ENCODE measurements around the gene FADS2. TPM values are rescaled to one million over a fixed set of nuclear protein-coding genes. Genes with fewer than 3 reads are reported as not detected.

FADS2 gene
- total RNA-seq, 1 experiment from 2014 or later: 17.1 TPM

DNA sequence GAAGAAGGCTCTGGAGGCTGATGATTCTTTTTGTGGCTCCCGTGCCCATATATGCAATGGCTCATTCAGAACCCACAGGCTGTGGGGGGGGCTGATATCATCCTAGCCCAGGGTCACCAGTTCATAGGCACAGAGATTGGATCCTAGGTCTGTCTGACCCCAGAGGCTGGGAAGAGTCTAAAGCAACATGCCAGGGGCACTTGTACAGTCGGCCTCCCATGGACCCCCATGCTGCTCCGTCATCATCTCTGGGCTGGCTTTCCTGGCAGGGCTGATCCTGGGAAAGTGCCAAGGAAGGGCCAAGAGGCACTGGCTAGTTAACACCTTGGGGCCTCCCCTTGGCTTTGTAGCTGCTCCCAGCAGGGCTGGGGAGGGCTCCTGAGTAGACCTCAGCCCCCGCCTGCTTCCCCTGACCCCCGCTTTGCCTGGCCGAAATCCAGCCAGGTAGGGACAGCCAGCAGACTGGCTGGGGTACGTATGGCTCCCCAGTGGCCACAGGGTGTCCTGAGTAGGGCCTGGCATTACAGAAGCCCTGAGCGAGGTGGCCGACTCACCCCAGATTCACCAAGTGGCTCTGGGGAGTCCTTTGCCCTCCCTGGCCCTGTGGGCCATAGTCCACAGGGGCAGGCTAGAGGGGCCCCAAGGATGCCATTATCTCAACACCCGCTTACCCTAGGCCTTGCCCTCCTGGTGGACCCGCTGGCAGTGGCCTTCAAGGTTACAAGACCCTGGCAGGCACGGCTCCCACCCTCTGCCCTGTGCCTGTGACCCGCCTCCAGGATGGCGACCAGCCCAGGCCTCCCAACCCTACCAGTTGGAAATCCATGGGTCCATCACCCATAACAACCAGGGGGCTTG lies 40.7 kb downstream of the FADS2 start (continued):
- TF ChIP-seq POLR2AphosphoS5 (IDR thresholded peaks at IDR 0.05; ENCODE audit: low read depth, low read length): no peak

DNA sequence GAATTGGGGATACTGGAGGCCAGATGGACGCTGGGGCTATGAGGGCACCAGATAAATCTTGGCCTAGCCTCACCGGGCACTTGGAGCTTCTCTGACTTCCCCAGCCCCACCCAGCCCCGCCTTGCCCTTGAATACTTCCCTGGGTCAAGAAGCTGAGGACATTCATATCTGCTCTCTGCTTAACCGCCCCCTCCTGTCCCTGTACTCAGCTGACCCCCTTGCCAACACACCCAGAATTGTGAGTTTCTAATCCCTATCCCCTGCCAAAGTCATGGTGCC lies 41.3 kb downstream of the FADS2 start:
- RAD21 ChIA-PET (ENCODE audit: low non-redundant PET in 1 of 2, low total read pairs in 2 of 2, uncharacterized antibody in 2 of 2, unreplicated experiment in 2 of 2): no interaction called here
- no peak overlapping the region for H3K4me2 ChIP-seq (ENCODE audit: low read length)
- ATAC-seq (no peak), DNase-seq (ENCODE audit: low read depth, low spot score) (no peak)
- TF ChIP-seq ZNF274 (IDR thresholded peaks at IDR 0.05; ENCODE audit: low read depth, low read length) (no peak), YY1 (IDR thresholded peaks at IDR 0.05; ENCODE audit: extremely low read depth, insufficient replicate concordance, low read depth, low read length) (no peak), POLR2A (IDR thresholded peaks at IDR 0.05; ENCODE audit: borderline replicate concordance, extremely low read depth, insufficient read depth, insufficient read length) (no peak), ELF1 (IDR thresholded peaks at IDR 0.05; ENCODE audit: borderline replicate concordance, low read depth) (no peak), CBX3 (IDR thresholded peaks at IDR 0.05; ENCODE audit: low read depth) (no peak), CTCF (IDR thresholded peaks at IDR 0.05 in 2 of 3, conservative IDR thresholded peaks at IDR 0.05 in 1 of 3; ENCODE audit: borderline replicate concordance in 1 of 3, insufficient read depth in 1 of 3, low read depth in 2 of 3, low read length in 2 of 3) (no peak), EGR1 (IDR thresholded peaks at IDR 0.05; ENCODE audit: low read depth) (no peak), RAD21 (IDR thresholded peaks at IDR 0.05; ENCODE audit: low read depth) (no peak), CEBPB (IDR thresholded peaks at IDR 0.05; ENCODE audit: low read depth) (no peak), EZH2phosphoT487 (IDR thresholded peaks at IDR 0.05; ENCODE audit: borderline replicate concordance) (no peak), TCF7L2 (IDR thresholded peaks at IDR 0.05; ENCODE audit: borderline replicate concordance, extremely low read depth, insufficient read depth, insufficient read length) (no peak), MAX (IDR thresholded peaks at IDR 0.05) (no peak), FOSL1 (IDR thresholded peaks at IDR 0.05; ENCODE audit: low read depth) (no peak), EZH2 (IDR thresholded peaks at IDR 0.05) (no peak), SP1 (IDR thresholded peaks at IDR 0.05; ENCODE audit: low read depth) (no peak), SIN3A (IDR thresholded peaks at IDR 0.05; ENCODE audit: low read depth) (no peak), SRF (IDR thresholded peaks at IDR 0.05; ENCODE audit: low read depth) (no peak)
- TF ChIP-seq, protein P1, sequence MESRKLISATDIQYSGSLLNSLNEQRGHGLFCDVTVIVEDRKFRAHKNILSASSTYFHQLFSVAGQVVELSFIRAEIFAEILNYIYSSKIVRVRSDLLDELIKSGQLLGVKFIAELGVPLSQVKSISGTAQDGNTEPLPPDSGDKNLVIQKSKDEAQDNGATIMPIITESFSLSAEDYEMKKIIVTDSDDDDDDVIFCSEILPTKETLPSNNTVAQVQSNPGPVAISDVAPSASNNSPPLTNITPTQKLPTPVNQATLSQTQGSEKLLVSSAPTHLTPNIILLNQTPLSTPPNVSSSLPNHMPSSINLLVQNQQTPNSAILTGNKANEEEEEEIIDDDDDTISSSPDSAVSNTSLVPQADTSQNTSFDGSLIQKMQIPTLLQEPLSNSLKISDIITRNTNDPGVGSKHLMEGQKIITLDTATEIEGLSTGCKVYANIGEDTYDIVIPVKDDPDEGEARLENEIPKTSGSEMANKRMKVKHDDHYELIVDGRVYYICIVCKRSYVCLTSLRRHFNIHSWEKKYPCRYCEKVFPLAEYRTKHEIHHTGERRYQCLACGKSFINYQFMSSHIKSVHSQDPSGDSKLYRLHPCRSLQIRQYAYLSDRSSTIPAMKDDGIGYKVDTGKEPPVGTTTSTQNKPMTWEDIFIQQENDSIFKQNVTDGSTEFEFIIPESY (IDR thresholded peaks at IDR 0.05; ENCODE audit: extremely low read depth, insufficient replicate concordance, low read length): no peak
- TF ChIP-seq, protein P2, sequence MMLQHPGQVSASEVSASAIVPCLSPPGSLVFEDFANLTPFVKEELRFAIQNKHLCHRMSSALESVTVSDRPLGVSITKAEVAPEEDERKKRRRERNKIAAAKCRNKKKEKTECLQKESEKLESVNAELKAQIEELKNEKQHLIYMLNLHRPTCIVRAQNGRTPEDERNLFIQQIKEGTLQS (IDR thresholded peaks at IDR 0.05): no peak
- H2AFZ ChIP-seq (ENCODE audit: low read depth, low read length, poor library complexity, severe bottlenecking): no peak overlapping the region
- H3K9me3 ChIP-seq (ENCODE audit: control insufficient read depth in 1 of 2, insufficient read depth in 1 of 2, low read depth in 1 of 2, low read length in 2 of 2): no peaks in the 10 kb centered on the region
- CTCF ChIA-PET: interaction anchor here (0.9 to 3.5 kb wide), 5 partner anchors 71 to 238 kb away, joined by 3 to 46 read pairs (median 17); no protein-coding TSS in a partner anchor
- H3K9ac ChIP-seq (ENCODE audit: low read length): no peak overlapping the region
- POLR2A ChIA-PET: interaction anchor here (0.8 kb wide), 1 partner anchor 238 kb away, joined by 3 read pairs; no protein-coding TSS in a partner anchor
- BruUV-seq (replicated peaks): no TSS peak
- H3K27me3 ChIP-seq (ENCODE audit: insufficient read depth, low read length): no peaks in the 10 kb centered on the region
- H3K27ac ChIP-seq (ENCODE audit: low read depth, low read length): no peak overlapping the region
- H3K79me2 ChIP-seq (ENCODE audit: insufficient read depth, low read length): no peaks in the 10 kb centered on the region
- H3K36me3 ChIP-seq (ENCODE audit: control insufficient read depth in 1 of 2, insufficient read depth in 2 of 2, low read length in 2 of 2): no peaks in the 10 kb centered on the region; a peak in 1 of 4 replicates
- peaks cover 9 to 13% of the 10 kb centered on the region in 2 experiments for H3K4me1 ChIP-seq (ENCODE audit: control insufficient read depth in 1 of 2, insufficient read depth in 2 of 2, low read length in 2 of 2)
- intact Hi-C loops (cut with micrococcal nuclease): no loop called here
- H4K20me1 ChIP-seq (ENCODE audit: insufficient read depth): no peaks in the 10 kb centered on the region
- no peaks in the 10 kb centered on the region for H3K9me2 ChIP-seq (ENCODE audit: insufficient read depth)
- H3K4me3 ChIP-seq (replicated peaks in 1 of 2; ENCODE audit: low read depth in 1 of 2, low read length in 2 of 2): no peak overlapping the region

All from HCT116 (cell line).